Brain microvascular endothelial cell (primary cell): Measurements from ENCODE around the gene GNAO1.

Source experiments
- DNase-seq: peaks from one replicate; pipeline ENCODE4 v3.0.0-alpha.2; 2020
- H3K27ac ChIP-seq: fragments of 250-450 bp; sonication (Bioruptor Pico); 2 replicates; pipeline ENCODE4 v1.5.1; 2020; ENCODE audit warnings: mild to moderate bottlenecking, moderate library complexity
- H3K27me3 ChIP-seq: fragments of 250-450 bp; sonication (Bioruptor Pico); replicated peaks from 2 replicates; pipeline ENCODE4 v1.5.1; 2020; ENCODE audit warnings: mild to moderate bottlenecking
- H3K36me3 ChIP-seq: fragments of 250-450 bp; sonication (Bioruptor Pico); replicated peaks from 2 replicates; pipeline ENCODE4 v1.5.1; 2020; ENCODE audit warnings: mild to moderate bottlenecking
- H3K4me3 ChIP-seq: 2 replicates; pipeline ENCODE4 v1.5.1; 2011; ENCODE audit warnings: low read depth, mild to moderate bottlenecking, control low read depth, low read length, moderate library complexity
- in situ Hi-C: cut with HindIII; loops from 2 replicates; pipeline ENCODE4 v1.10.0; 2017; ENCODE audit warnings: low sequenced_read_pairs, low pct_ligation_motif_present
- TF ChIP-seq, protein P1 (sequence below): IDR thresholded peaks from 2 replicates; pipeline ENCODE4 v1.5.1; 2011; ENCODE audit warnings: low read depth, mild to moderate bottlenecking, moderate library complexity, low read length, control low read depth, inconsistent platforms; ENCODE audit errors: missing control alignments

GNAO1 gene

DNA sequence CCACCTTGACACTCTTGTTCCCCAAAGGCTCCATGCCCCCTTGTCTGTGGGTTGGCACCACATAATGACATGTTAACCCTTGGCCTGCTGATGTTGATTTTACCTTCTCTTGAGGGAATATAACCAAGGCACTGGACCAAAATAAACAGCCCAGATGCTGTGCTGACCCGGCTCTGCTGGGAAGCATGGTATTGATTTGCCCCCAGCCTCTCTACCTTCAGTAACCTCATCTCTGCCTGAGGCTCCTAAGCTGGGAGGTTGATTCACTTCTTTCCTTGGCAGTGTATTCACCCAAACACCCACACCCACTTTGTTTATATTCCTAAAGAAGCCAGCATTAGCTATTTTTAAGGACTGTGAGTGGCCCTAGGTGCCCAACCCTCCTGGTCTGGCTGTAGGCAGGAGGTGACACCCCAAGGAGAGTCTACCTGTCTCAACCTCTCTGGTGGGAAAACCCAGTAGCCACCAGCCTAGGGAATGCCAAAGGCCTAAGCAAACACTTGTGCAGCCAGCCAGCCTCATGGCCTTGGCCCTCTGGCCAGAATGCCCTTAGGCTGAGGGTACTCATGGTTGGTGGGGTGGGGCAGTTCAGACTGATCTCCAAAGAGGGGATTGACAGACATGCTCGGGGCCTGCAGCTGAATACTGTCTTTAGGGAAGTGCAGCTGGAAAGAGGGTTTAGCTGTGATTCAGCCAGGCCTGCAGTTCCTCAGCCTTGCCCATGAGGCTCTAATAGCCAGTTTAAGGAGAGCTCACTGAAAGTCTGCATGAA lies 42.7 kb downstream of the GNAO1 start:
- in situ Hi-C loops = no loop called here
- DNase-seq = no peak
- no peak overlapping the region for H3K27ac ChIP-seq
- no peaks in the 10 kb centered on the region for H3K27me3 ChIP-seq
- H3K36me3 ChIP-seq = no peaks in the 10 kb centered on the region
- no peak overlapping the region for H3K4me3 ChIP-seq
- TF ChIP-seq, protein P1, sequence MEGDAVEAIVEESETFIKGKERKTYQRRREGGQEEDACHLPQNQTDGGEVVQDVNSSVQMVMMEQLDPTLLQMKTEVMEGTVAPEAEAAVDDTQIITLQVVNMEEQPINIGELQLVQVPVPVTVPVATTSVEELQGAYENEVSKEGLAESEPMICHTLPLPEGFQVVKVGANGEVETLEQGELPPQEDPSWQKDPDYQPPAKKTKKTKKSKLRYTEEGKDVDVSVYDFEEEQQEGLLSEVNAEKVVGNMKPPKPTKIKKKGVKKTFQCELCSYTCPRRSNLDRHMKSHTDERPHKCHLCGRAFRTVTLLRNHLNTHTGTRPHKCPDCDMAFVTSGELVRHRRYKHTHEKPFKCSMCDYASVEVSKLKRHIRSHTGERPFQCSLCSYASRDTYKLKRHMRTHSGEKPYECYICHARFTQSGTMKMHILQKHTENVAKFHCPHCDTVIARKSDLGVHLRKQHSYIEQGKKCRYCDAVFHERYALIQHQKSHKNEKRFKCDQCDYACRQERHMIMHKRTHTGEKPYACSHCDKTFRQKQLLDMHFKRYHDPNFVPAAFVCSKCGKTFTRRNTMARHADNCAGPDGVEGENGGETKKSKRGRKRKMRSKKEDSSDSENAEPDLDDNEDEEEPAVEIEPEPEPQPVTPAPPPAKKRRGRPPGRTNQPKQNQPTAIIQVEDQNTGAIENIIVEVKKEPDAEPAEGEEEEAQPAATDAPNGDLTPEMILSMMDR = no peak

DNA sequence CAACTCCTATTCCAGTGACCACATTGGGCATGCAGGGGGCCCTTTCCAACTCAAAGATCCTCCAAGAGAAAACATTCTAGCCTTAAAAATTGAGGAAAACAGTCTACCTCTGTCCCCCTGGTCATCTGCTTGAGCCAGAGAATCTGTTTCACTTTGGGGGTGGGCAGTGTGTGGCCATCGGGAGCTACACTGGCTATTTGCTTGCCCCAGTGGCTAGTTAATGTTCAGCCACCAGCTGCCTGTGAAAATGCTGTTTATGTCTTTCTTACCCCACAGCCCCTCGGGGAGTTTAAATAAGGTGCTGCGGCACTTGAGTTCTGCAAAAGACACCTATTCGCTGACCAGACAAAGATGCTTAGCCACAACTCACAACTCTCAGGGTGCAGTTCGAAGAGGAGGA lies 43.4 kb downstream of the GNAO1 start:
- TF ChIP-seq, protein P1 = no peak
- no peak for DNase-seq
- in situ Hi-C loops = no loop called here
- no peaks in the 10 kb centered on the region for H3K36me3 ChIP-seq
- no peaks in the 10 kb centered on the region for H3K27me3 ChIP-seq
- no peak overlapping the region for H3K27ac ChIP-seq
- H3K4me3 ChIP-seq = no peak overlapping the region

DNA sequence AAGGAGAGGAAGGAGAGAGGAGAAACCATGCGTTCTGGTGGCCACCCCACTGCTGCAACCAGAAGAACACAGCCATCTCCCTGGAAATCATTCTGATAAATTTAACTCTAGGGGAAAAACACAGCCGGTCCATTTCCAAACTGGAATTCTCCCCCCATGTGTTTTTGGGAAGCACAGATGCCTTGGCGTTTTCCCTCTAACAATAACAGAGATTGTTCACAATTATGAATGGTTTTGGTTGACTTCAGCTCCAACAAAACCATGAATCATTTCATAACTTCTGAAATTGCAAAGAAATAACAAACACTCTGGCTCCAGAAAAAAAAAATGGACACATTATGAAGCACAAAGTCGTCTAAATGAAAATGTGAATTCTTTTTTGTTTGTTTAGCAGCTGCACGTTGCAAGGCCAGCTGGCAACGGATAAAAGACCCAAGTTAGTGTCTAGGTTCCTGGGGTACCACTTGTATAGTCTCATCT lies 46.2 kb downstream of the GNAO1 start:
- TF ChIP-seq, protein P1 = no peak
- no peaks in the 10 kb centered on the region for H3K36me3 ChIP-seq
- no peak overlapping the region for H3K4me3 ChIP-seq
- no peak overlapping the region for H3K27ac ChIP-seq
- DNase-seq = no peak
- H3K27me3 ChIP-seq = no peaks in the 10 kb centered on the region
- in situ Hi-C loops = no loop called here

DNA sequence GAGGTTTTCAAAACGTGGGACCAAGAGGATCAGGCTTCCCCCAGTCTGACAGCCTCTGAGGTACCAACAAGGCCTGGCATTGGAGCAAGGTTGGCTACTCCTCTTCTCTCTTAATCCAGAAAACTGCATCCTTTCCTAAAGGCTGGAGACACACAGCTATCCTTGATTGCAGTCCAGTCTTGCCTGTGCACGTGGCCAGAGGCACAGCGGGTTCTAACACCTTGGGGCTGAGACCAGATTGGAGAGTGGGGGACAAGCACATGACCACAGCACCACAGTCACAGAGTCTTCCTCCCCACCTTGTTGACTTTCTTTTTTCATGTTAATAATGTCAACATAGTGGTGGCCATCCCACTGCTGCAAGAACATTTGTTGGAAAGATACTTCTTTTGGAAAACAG lies 46.9 kb downstream of the GNAO1 start:
- Histone ChIP-seq H3K36me3 (no peaks in the 10 kb centered on the region), H3K27me3 (no peaks in the 10 kb centered on the region), H3K4me3 (no peak overlapping the region), H3K27ac (no peak overlapping the region)
- TF ChIP-seq, protein P1 = no peak
- in situ Hi-C loops = no loop called here
- no peak for DNase-seq

DNA sequence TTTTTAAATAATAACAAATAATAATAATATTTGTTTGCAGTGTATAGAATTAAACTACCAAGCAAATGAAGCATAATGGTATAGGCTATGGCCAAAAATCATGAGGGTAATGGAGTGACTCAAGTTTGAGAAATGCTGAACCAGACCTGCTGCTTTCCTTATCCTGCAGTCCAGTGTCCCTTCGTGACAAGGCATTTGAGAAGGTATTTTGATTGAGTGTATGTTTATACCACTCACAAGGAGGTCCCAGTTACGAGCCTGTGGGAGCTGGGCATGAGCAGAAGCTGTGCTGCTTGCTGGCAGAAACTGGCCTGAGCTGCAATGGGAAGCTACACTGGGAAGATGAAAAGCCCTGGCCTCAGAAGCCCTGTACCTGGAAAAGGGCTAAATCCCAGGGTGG lies 50.3 kb downstream of the GNAO1 start:
- no peak overlapping the region for H3K27ac ChIP-seq
- TF ChIP-seq, protein P1 = no peak
- no peaks in the 10 kb centered on the region for H3K27me3 ChIP-seq
- H3K36me3 ChIP-seq = no peaks in the 10 kb centered on the region
- in situ Hi-C loops = no loop called here
- no peak for DNase-seq
- H3K4me3 ChIP-seq = no peak overlapping the region

DNA sequence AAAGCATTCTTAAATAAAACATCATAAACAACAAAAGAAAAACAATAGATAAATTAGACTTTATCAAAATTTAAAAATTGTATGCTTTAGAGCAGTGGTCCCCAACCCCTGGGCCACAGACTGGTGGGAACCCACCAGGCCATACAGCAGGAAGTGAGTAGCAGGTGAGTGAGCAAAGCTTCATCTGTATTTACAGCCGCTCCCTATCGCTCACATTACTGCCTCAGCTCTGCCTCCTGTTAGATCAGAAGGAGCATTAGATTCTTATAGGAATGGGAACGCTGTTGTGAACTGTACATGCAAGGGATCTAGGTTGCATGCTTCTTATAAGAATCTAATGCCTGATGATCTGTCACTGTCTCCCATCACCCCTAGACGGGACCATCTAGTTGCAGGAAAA lies 51.5 kb downstream of the GNAO1 start:
- Histone ChIP-seq H3K27me3 (no peaks in the 10 kb centered on the region), H3K36me3 (no peaks in the 10 kb centered on the region), H3K4me3 (no peak overlapping the region), H3K27ac (no peak overlapping the region)
- TF ChIP-seq, protein P1 = no peak
- DNase-seq = no peak
- in situ Hi-C loops = no loop called here
